NCI-H1417 treated with DMSO at 0.1 percent for 48 hours (cell line): ENCODE results near the gene UBE2E1.
"Not testable (repeated sequence)": the region's sequence is repeated elsewhere in the genome, so short reads cannot be mapped to it uniquely, and the experiment has no call there.

ENCODE experiments used
- DNase-seq: peaks from one replicate; lab custom pipeline; 2025; lab: John Stamatoyannopoulos, UW

UBE2E1 gene

DNA sequence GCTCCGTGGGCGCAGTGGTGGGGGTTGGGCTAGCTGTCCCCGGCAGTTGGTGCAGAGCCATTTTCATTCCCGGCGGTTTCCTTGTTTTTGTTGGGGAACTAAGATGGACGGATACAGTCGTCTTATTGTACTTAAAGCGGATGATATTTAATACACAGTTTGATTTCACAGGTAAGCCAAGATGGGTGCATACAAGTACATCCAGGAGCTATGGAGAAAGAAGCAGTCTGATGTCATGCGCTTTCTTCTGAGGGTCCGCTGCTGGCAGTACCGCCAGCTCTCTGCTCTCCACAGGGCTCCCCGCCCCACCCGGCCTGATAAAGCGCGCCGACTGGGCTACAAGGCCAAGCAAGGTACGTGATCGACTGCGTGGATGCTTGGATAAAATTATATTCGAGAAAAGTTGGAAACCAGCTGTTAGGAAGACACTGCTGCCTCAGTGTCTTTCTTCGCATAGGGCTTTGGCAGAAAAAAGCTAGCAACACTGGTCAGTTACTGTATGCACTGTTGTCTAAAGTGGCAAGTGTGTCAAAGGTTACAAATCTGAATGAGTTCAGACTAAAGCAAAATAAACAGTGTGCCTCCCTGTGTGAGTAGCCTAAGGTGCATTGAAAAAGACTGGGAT, 112.0 kb downstream of the UBE2E1 start:
- not testable (repeated sequence) for DNase-seq

DNA sequence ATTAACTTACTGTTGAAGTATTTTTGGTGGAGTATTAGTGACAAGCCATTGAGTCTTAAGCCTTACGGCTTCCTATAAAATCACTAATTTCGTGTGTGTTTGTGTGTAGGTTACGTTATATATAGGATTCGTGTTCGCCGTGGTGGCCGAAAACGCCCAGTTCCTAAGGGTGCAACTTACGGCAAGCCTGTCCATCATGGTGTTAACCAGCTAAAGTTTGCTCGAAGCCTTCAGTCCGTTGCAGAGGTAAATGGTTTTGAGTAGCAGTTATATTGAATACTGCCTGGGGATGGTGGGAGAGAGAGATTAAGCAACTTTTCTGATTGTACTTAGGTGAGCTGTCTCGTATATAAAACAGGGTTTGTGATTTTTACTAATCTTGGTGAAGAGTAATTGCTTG, 112.6 kb downstream of the UBE2E1 start:
- DNase-seq: not testable (repeated sequence)

DNA sequence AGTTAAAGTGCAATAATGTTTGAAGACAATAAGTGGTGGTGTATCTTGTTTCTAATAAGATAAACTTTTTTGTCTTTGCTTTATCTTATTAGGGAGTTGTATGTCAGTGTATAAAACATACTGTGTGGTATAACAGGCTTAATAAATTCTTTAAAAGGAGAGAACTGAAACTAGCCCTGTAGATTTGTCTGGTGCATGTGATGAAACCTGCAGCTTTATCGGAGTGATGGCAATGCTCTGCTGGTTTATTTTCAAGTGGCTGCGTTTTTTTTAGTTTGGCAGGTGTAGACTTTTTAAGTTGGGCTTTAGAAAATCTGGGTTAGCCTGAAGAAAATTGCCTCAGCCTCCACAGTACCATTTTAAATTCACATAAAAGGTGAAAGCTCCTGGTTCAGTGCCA, 113.9 kb downstream of the UBE2E1 start:
- no peak for DNase-seq

DNA sequence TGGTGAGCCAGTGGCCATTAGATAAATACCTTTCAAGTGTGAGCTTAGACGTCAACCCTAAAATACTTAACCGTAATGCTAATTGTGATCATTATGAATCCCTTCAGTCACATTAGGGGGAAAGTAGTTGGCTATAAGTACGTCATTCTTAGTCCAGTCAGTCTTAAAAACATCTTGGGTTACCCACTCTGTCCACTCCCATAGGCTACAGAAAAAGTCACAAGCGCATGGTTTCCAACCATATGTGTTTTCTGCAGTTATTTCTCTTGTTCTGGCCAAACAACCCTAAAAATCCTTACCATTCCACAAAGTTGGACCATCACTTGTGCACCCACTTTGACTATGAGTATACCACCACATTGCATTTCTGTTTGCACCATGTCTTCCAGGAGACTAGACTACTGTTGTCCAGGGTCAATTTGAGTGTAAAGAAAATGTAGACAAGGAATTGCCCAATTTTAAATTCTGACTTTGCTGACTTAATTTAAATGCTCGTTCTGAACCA, 114.4 kb downstream of the UBE2E1 start:
- DNase-seq: no peak

DNA sequence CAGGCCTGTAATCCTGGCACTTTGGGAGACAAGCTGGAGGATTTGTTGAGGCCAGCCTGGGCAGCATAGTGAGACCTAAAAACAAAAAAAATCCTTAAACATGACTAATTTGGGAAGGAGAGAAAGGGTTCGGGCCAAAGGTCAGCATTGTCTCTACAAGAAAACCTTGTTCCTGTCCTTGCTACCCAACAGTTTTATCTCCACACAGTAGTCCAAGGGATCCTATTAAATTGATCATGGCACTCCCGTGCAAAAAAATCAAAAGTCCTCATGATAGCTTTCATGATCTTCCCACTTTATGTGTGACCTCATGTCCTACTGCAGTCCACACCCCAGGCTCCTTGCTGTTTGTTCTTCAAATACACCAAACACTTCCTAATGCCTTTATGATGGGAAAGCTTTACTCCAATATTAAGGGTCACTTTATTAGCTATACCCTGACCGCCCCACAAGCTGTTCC, 115.3 kb downstream of the UBE2E1 start:
- DNase-seq: no peak

DNA sequence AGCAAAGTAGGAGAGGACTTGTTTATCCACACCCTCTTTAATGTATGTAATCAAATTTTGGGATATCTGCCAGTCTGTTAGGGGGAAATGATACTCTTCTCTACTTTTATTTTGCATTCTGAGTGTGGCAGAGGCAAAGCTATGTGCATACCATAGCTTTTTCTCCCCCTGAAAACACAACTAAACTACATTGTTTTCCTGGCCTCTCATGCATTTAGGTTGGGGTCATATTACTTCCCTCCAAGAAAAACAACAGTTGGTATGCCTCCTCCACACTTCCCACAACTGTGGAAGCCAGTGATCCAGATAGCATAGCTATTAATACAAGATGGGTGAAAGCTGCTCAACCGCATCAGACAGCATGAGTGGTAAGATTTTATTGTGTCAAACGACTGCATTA, 118.0 kb downstream of the UBE2E1 start:
- no peak for DNase-seq

DNA sequence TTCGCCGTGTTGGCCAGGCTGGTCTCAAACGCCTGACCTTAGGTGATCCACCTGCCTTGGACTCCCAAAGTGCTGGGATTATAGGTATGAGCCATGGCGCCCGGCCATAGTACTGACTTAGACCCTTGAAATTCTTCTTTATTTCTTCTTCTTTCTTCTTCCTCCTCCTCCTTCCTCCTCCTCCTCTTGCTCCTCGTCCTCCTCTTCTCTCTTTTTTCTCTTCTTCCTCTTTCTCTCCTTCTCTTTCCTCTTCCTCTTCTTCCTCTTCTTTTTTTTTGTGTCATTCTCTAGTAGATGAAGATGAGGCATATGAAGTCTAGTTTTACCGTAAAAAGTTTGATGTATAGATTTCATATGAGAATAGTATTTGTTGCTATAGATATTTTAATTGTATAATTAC, 120.5 kb downstream of the UBE2E1 start:
- no peak for DNase-seq

DNA sequence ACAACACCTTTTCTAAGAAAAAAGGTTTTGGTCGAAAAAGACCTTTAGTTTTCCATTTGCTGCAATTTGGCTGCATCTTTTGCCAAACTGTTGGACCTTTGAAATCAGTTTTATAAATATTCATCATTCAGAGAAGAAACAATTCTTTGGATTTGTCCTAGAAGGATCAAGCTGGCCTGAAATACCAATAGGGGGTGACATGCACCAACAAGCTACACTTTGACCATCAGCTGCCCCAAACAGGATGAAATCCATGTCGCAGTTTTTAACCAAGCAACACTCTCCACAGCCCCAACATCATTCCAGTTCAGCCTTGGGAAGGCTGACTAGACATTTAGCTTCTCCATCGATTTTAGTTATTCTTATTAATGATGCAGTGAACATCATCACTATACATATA, 121.0 kb downstream of the UBE2E1 start:
- no peak for DNase-seq

DNA sequence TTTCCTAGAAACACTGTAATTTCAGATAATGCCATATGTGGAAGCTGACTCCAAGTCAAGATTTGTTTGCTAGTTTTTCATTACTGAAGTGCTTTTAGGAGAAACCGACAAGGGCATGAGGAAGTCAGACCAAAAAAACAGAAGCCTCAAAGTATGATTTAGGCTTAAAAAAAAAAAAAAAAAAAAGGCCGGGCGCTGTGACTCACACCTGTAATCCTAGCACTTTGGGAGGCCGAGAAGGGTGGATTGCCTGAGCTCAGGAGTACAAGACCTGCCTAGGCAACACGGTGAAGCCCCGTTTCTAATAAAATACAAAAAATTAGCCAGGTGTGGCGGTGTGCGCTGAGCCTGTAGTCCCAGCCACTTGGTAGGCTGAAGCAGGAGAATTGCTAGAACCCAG, 122.8 kb downstream of the UBE2E1 start:
- no peak for DNase-seq

DNA sequence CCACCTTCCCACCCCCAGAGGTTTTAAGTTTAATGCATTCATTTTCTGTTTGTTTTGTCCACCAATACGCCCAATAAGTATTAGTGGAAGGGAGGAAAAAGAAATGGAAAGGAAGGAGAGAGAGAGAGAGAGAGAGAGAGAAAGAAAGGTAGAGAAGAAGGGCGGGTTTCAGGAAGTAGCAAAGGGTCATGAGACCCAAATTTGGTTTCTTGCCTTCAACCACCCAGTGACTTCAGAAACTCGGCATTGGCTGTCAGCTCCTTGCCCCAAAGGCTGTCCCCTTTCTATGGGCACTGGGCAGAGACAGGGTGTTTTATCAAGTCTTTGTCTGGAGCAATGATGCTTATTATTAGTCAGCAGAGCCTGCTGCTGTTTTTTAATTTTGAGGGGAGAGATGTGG, 125.8 kb downstream of the UBE2E1 start:
- DNase-seq: no peak

DNA sequence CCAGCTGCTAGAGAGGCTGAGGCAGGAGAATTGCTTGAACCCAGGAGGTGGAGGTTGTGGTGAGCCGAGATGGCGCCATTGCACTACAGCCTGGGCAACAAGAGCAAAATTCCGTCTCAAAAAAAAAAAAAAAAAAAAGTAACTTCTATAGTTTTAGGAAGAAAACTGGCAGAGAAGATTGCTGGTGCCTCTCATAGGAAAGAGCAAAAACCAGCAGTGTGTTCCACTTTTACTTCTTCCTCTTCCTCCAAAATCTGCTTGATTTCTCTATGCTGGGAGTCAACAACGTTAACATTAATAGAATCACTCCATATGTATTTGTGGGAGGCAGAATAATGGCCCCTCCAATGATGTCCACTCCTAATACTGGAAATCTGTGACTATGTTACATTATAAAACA, 126.8 kb downstream of the UBE2E1 start:
- no peak for DNase-seq

DNA sequence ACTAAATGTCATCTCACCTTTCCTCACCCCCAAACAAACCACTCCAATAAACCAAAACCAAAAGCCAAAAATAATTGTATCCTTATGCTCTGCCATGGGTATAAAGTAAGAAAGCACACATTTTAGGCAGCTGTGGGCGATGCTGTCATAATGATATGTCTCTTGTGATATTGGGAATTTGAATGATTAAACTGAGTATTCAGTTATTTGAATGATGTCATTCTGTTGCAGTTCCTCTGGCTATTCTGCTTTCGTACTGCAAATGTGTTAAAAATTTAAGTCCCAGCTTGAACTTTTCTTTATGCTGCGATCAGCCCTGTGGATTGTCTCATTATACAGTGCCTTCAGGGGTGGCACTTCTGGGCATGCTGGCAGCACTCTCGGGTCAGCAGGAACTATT, 128.5 kb downstream of the UBE2E1 start:
- no peak for DNase-seq

DNA sequence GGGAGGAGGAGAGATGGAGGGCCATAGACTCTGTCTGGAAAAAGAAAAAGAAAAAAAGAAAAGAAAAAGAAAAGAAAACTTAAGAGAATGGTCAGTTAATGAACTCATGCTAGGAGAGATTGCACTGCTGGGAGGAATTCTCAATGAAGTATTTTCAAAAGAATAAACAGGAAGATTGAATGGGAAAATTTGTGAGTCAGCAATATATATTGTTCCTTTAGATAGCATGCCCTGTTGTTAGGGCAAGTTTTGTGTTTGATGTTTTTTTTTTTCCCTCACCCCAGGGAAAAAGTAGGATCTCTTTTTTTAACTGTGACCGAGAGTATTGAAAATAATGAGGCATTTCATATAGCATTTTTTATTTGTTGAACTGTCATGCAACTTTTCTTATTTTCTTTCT, 131.5 kb downstream of the UBE2E1 start:
- no peak for DNase-seq

DNA sequence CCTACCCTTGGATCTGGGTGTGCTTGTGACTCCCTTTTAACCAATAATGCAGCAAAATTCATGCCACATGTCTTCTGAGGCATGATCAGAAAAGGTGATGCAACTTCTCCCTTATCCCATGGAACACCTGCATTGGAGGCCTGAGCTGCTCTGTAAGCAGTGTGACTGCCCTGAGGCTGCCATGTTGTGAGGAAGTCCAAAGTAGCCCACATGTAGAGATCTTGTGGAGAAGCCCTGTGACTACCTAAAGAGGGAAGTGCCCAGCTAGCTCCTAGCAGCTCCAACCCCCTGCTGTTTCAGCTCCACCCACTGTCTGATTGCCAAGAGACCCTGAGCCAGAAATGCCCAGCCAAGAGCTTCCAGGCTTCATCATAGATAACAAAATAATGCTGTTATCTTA, 132.9 kb downstream of the UBE2E1 start:
- no peak for DNase-seq

DNA sequence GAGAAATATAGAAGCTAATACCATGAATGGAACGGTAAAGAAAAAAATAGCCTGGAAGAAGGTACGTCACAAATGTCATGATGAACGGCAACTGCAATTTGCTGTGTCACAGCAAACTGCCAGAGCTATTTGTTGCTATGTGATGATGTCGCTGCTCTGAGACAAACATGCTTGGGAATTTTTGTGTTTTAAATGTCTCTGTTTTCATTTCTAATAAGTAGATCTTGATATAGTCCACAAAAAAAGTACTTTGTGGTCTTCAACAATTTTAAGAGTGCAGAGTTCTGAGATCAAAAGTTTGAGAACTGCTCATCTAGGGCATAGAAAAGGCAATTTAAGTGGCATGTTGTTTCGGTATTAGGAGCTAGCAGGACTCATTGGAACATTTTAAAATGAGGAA, 135.0 kb downstream of the UBE2E1 start:
- DNase-seq: no peak
